D721Med (cell line): ENCODE data around the gene ITPR2.
"Not testable (repeated sequence)": the region's sequence is repeated elsewhere in the genome, so short reads cannot be mapped to it uniquely, and the experiment has no call there.

Experiments
- DNase-seq: peaks from one replicate; pipeline ENCODE4 v3.0.0; 2011; ENCODE audit warnings: low spot score; ENCODE audit not compliant: insufficient read length
- FAIRE-seq: peaks from 2 replicates; lab custom pipeline; 2011; peaks lifted over from hg19 to GRCh38; lab: Jason Lieb, UNC
- CTCF ChIP-seq: IDR thresholded peaks from 2 replicates; pipeline ENCODE4 v1.5.1; 2012; ENCODE audit warnings: mild to moderate bottlenecking, control low read depth; ENCODE audit not compliant: insufficient read depth; ENCODE audit errors: missing control alignments

ITPR2 gene

GRCh38 chr12:26327975-26328644 lies 504.9 kb downstream of the ITPR2 start:
- TF ChIP-seq CTCF: no peak
- no peak for FAIRE-seq
- no peak for DNase-seq

GRCh38 chr12:26323673-26324072 lies 509.3 kb downstream of the ITPR2 start:
- no peak for DNase-seq
- no peak for TF ChIP-seq CTCF

GRCh38 chr12:26319511-26319910 lies 513.5 kb downstream of the ITPR2 start:
- no peak for FAIRE-seq
- no peak for DNase-seq
- no peak for TF ChIP-seq CTCF

More at GRCh38 chr12:26323673-26324072, 509.3 kb downstream of the ITPR2 start:
- no peak for FAIRE-seq

- no peak for TF ChIP-seq CTCF
- DNase-seq: no peak
- no peak for FAIRE-seq
Measured at GRCh38 chr12:26318661-26319068, 514.3 kb downstream of the ITPR2 start.

GRCh38 chr12:26317942-26318575 lies 514.9 kb downstream of the ITPR2 start:
- DNase-seq: no peak
- no peak for TF ChIP-seq CTCF
- FAIRE-seq: no peak

- not testable (repeated sequence) for FAIRE-seq, DNase-seq
Measured at GRCh38 chr12:26314103-26314502, 518.9 kb downstream of the ITPR2 start.

- FAIRE-seq, DNase-seq: not testable (repeated sequence)
Measured at GRCh38 chr12:26310489-26310888, 522.5 kb downstream of the ITPR2 start.

GRCh38 chr12:26309634-26310033 lies 523.4 kb downstream of the ITPR2 start:
- DNase-seq (no peak), FAIRE-seq (no peak)

More at GRCh38 chr12:26309634-26310033, 523.4 kb downstream of the ITPR2 start:
- no peak for TF ChIP-seq CTCF
